ENCODE results near the gene TECPR2. TPM values are rescaled to one million over a fixed set of nuclear protein-coding genes. Genes with fewer than 3 reads are reported as not detected.
A peak's percentile ranks its signal among the peaks of the same experiment; 100 is the strongest.

The TECPR2 gene
- total and polyA plus RNA-seq, 2 experiments from 2014 or later: 9.5 to 20.1 TPM

GRCh38 chr14:102481791-102482238, 119.1 kb downstream of the TECPR2 start:
- peak; percentile 63 for DNase-seq (ENCODE audit: low spot score)
- Histone ChIP-seq H3K36me3 (replicated peaks; ENCODE audit: insufficient read depth, low read depth) (no peaks in the 10 kb centered on the region), H3K27ac (peak overlapping the region; percentile 76), H2AFZ (no peak overlapping the region), H4K20me1 (ENCODE audit: insufficient read depth, poor library complexity, severe bottlenecking) (no peaks in the 10 kb centered on the region), H3K9me3 (ENCODE audit: low read depth) (no peaks in the 10 kb centered on the region), H3K4me1 (ENCODE audit: insufficient read depth) (peaks cover 10% of the 10 kb centered on the region), H3K79me2 (no peaks in the 10 kb centered on the region), H3K4me2 (no peak overlapping the region), H3K4me3 (no peak overlapping the region), H3K27me3 (no peaks in the 10 kb centered on the region), H3K9me2 (replicated peaks; ENCODE audit: insufficient read depth) (no peaks in the 10 kb centered on the region)
- TF ChIP-seq, protein P1, sequence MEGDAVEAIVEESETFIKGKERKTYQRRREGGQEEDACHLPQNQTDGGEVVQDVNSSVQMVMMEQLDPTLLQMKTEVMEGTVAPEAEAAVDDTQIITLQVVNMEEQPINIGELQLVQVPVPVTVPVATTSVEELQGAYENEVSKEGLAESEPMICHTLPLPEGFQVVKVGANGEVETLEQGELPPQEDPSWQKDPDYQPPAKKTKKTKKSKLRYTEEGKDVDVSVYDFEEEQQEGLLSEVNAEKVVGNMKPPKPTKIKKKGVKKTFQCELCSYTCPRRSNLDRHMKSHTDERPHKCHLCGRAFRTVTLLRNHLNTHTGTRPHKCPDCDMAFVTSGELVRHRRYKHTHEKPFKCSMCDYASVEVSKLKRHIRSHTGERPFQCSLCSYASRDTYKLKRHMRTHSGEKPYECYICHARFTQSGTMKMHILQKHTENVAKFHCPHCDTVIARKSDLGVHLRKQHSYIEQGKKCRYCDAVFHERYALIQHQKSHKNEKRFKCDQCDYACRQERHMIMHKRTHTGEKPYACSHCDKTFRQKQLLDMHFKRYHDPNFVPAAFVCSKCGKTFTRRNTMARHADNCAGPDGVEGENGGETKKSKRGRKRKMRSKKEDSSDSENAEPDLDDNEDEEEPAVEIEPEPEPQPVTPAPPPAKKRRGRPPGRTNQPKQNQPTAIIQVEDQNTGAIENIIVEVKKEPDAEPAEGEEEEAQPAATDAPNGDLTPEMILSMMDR (IDR thresholded peaks at IDR 0.05; ENCODE audit: poor library complexity): no peak
- TF ChIP-seq EZH2phosphoT487 (IDR thresholded peaks at IDR 0.05; ENCODE audit: low read depth, severe bottlenecking, unreplicated experiment) (no peak), EZH2 (IDR thresholded peaks at IDR 0.05; ENCODE audit: borderline replicate concordance) (no peak)
- 80% methylated on average over 7 of the region's 8 CpGs for WGBS (ENCODE audit: low lambda C conversion rate, missing lambda C conversion rate)

DNA sequence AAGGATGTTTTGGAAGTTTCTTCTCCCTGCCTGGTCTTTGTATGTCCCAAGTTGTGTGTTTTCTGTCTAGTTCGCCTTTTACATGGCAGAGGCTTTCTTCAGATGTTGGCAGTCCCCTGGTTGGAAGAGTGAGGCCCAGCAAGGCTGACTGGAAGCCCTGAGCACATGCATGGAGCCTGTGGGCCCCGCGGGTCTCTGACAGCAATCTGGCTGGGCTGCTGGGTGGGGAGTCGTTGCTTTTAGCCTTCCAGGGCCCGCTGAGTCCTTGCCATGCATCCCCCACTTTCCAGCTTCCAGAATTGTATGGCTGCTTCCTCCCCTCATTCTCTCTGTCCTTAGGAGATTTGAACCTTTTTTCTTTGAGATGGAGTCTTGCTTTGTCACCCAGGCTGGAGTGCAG, 121.6 kb downstream of the TECPR2 start:
- Histone ChIP-seq H2AFZ (no peak overlapping the region), H3K27me3 (no peaks in the 10 kb centered on the region), H3K4me1 (ENCODE audit: insufficient read depth) (peaks cover 13% of the 10 kb centered on the region), H3K27ac (no peak overlapping the region), H3K4me3 (no peak overlapping the region), H4K20me1 (ENCODE audit: insufficient read depth, poor library complexity, severe bottlenecking) (no peaks in the 10 kb centered on the region), H3K4me2 (no peak overlapping the region), H3K79me2 (no peaks in the 10 kb centered on the region), H3K36me3 (replicated peaks; ENCODE audit: insufficient read depth, low read depth) (no peaks in the 10 kb centered on the region), H3K9me2 (replicated peaks; ENCODE audit: insufficient read depth) (no peaks in the 10 kb centered on the region), H3K9me3 (ENCODE audit: low read depth) (no peaks in the 10 kb centered on the region)
- DNase-seq (ENCODE audit: low spot score): no peak
- 89% methylated on average over 5 of the region's 5 CpGs for WGBS (ENCODE audit: low lambda C conversion rate, missing lambda C conversion rate)
- TF ChIP-seq EZH2 (IDR thresholded peaks at IDR 0.05; ENCODE audit: borderline replicate concordance) (no peak), EZH2phosphoT487 (IDR thresholded peaks at IDR 0.05; ENCODE audit: low read depth, severe bottlenecking, unreplicated experiment) (no peak)
- TF ChIP-seq, protein P1 (IDR thresholded peaks at IDR 0.05; ENCODE audit: poor library complexity): no peak

GRCh38 chr14:102485693-102486512, 123.2 kb downstream of the TECPR2 start:
- H3K27me3 ChIP-seq: no peaks in the 10 kb centered on the region
- no peaks in the 10 kb centered on the region for H3K79me2 ChIP-seq
- no peaks in the 10 kb centered on the region for H3K9me2 ChIP-seq (replicated peaks; ENCODE audit: insufficient read depth)
- no peaks in the 10 kb centered on the region for H3K9me3 ChIP-seq (ENCODE audit: low read depth)
- no peak for DNase-seq (ENCODE audit: low spot score)
- no peaks in the 10 kb centered on the region for H3K36me3 ChIP-seq (replicated peaks; ENCODE audit: insufficient read depth, low read depth)
- no peak overlapping the region for H3K4me2 ChIP-seq
- 88% methylated on average over 11 of the region's 11 CpGs for WGBS (ENCODE audit: low lambda C conversion rate, missing lambda C conversion rate)
- TF ChIP-seq, protein P1 (IDR thresholded peaks at IDR 0.05; ENCODE audit: poor library complexity): no peak
- TF ChIP-seq EZH2phosphoT487 (IDR thresholded peaks at IDR 0.05; ENCODE audit: low read depth, severe bottlenecking, unreplicated experiment) (no peak), EZH2 (IDR thresholded peaks at IDR 0.05; ENCODE audit: borderline replicate concordance) (no peak)
- no peak overlapping the region for H3K27ac ChIP-seq
- no peaks in the 10 kb centered on the region for H4K20me1 ChIP-seq (ENCODE audit: insufficient read depth, poor library complexity, severe bottlenecking)
- peaks cover 13% of the 10 kb centered on the region for H3K4me1 ChIP-seq (ENCODE audit: insufficient read depth)
- no peak overlapping the region for H2AFZ ChIP-seq
- H3K4me3 ChIP-seq: no peak overlapping the region
